HepG2 (cell line): ENCODE measurements around the gene CHI3L1. TPM values are rescaled to one million over a fixed set of nuclear protein-coding genes. Genes with fewer than 3 reads are reported as not detected.

Source experiments
- ATAC-seq: fragments of 200-7000 bp; cut with Tn5 transposase; 3 replicates; pipeline ENCODE4 v1.9.1; 2020; ENCODE audit warnings: mild to moderate bottlenecking, moderate library complexity
- BruUV-seq: library from RNA; stranded (reverse); fragments of 400-500 nt; replicated peaks from 2 replicates; lab custom pipeline; 2021; lab: Mats Ljungman, UMichigan
- CTCF ChIA-PET: fragments of 300-600 bp; formaldehyde crosslinking; extraction: SDS; loops from one replicate; lab custom pipeline; 2021; ENCODE audit warnings: low total read pairs, inconsistent platforms, low intra/inter-chr PET ratio; lab: Yijun Ruan, JAX
- POLR2A ChIA-PET: fragments of 350-600 bp; sonication (Branson Sonifier 250); formaldehyde crosslinking; loops from one replicate; lab custom pipeline; 2020; ENCODE audit warnings: antibody characterized with exemption, inconsistent platforms; lab: Yijun Ruan, JAX
- DNase-seq: peaks from one replicate; pipeline ENCODE4 v3.0.0-alpha.2; 2015; ENCODE audit warnings: low spot score
- FAIRE-seq: peaks from 3 replicates; lab custom pipeline; 2011; peaks lifted over from hg19 to GRCh38; lab: Jason Lieb, UNC
- H2AFZ ChIP-seq: one replicate; pipeline ENCODE4 v1.6.1; 2011; ENCODE audit warnings: low read length, inconsistent platforms
- H3K27ac ChIP-seq: fragments of 300-600 bp; 3 replicates; pipeline ENCODE4 v1.8.0; 2011; ENCODE audit warnings: mixed run types, mild to moderate bottlenecking, mixed read lengths, low read length, inconsistent platforms; ENCODE audit not compliant: insufficient read depth; ENCODE audit errors: extremely low read length
- H3K27me3 ChIP-seq, 2 experiments: fragments of 200-600 bp in 1 of 2; 2 replicates in 1 of 2; 3 replicates in 1 of 2; pipeline versions ENCODE4 v1.6.0 to v1.8.0; 2011; ENCODE audit warnings: low read length in 2 of 2, mild to moderate bottlenecking in 2 of 2, moderate library complexity in 2 of 2, inconsistent platforms in 1 of 2; ENCODE audit not compliant: insufficient read depth in 2 of 2, control insufficient read depth in 1 of 2
- H3K36me3 ChIP-seq, 2 experiments: fragments of 200-600 bp in 1 of 2; replicated peaks in 1 of 2; 2 replicates in 1 of 2; 3 replicates in 1 of 2; pipeline versions ENCODE4 v1.5.1 to v1.8.0; 2011; ENCODE audit warnings: low read length in 2 of 2, inconsistent platforms in 1 of 2; ENCODE audit not compliant: insufficient read depth in 2 of 2, control insufficient read depth in 1 of 2
- H3K4me1 ChIP-seq: 2 replicates; pipeline ENCODE4 v1.5.1; 2012; ENCODE audit warnings: low read length, inconsistent platforms; ENCODE audit not compliant: insufficient read depth
- H3K4me2 ChIP-seq: 2 replicates; pipeline ENCODE4 v1.6.0; 2011; ENCODE audit warnings: low read depth, low read length, inconsistent platforms
- H3K4me3 ChIP-seq, 3 experiments: fragments of 200-600 bp in 1 of 3; sonication (generic), shearing (Covaris generic) in 1 of 3; replicated peaks in 1 of 3; 2 replicates each; pipeline ENCODE4 v1.5.1; 2011 to 2016; ENCODE audit warnings: low read length in 3 of 3, inconsistent platforms in 2 of 3, low read depth in 2 of 3, mild to moderate bottlenecking in 2 of 3, control low read depth in 1 of 3, mixed read lengths in 1 of 3; ENCODE audit not compliant: insufficient read depth in 1 of 3
- H3K79me2 ChIP-seq: one replicate; pipeline ENCODE4 v1.6.1; 2011; ENCODE audit warnings: low read length, inconsistent platforms; ENCODE audit not compliant: insufficient read depth
- H3K9ac ChIP-seq: 2 replicates; pipeline ENCODE4 v1.6.0; 2011; ENCODE audit warnings: mild to moderate bottlenecking, low read depth, low read length, inconsistent platforms; ENCODE audit not compliant: insufficient read depth
- H3K9me3 ChIP-seq: 2 replicates; pipeline ENCODE4 v1.5.1; 2012; ENCODE audit warnings: mild to moderate bottlenecking, low read length
- H4K20me1 ChIP-seq: 2 replicates; pipeline ENCODE4 v1.6.0; 2011; ENCODE audit warnings: inconsistent platforms, mild to moderate bottlenecking, low read length, moderate library complexity; ENCODE audit not compliant: insufficient read depth
- CEBPG ChIP-seq: IDR thresholded peaks from 2 replicates; pipeline ENCODE4 v1.6.1; 2016
- KAT7 ChIP-seq: IDR thresholded peaks from 2 replicates; pipeline ENCODE4 v1.6.1; 2018; ENCODE audit warnings: borderline replicate concordance, missing compliant biosample characterization
- KDM5B ChIP-seq: sonication (generic); formaldehyde crosslinking; IDR thresholded peaks from 2 replicates; pipeline ENCODE4 v1.4.0; 2020; ENCODE audit warnings: missing genetic modification reagents, mild to moderate bottlenecking, borderline replicate concordance
- MAFK ChIP-seq, 2 experiments: IDR thresholded peaks in 1 of 2; conservative IDR thresholded peaks in 1 of 2; 2 replicates each; pipeline ENCODE4 v1.6.1; 2011; ENCODE audit warnings: improper control_type of control experiment in 2 of 2, low read length in 2 of 2
- NR0B2 ChIP-seq: sonication (generic); formaldehyde crosslinking; IDR thresholded peaks from 2 replicates; pipeline ENCODE4 v1.4.0; 2020; ENCODE audit warnings: mild to moderate bottlenecking, missing genetic modification reagents
- SALL2 ChIP-seq: sonication (generic); formaldehyde crosslinking; IDR thresholded peaks from 2 replicates; pipeline ENCODE4 v1.8.1; 2023; ENCODE audit warnings: mild to moderate bottlenecking, missing genetic modification reagents, inconsistent platforms
- SRSF1 ChIP-seq: fragments of 200-400 bp; formaldehyde crosslinking; optimal IDR thresholded peaks from 2 replicates; pipeline ENCODE3; 2017; ENCODE audit warnings: mild to moderate bottlenecking, low read depth, low read length, moderate library complexity
- TAF1 ChIP-seq: sonication (generic); formaldehyde crosslinking; IDR thresholded peaks from 2 replicates; pipeline ENCODE4 v1.4.0; 2020; ENCODE audit warnings: missing genetic modification reagents
- TMF1 ChIP-seq: sonication (generic); formaldehyde crosslinking; IDR thresholded peaks from 2 replicates; pipeline ENCODE4 v1.8.1; 2022; ENCODE audit warnings: low read depth, missing genetic modification reagents
- USF2 ChIP-seq, 2 experiments: sonication (generic) in 1 of 2; formaldehyde crosslinking in 1 of 2; IDR thresholded peaks; 2 replicates each; pipeline versions ENCODE4 v1.5.1 to v1.6.1; 2011 to 2020; ENCODE audit warnings: borderline replicate concordance in 1 of 2, low read depth in 1 of 2, low read length in 1 of 2, mild to moderate bottlenecking in 1 of 2, missing genetic modification reagents in 1 of 2, moderate library complexity in 1 of 2
- ZBTB20 ChIP-seq: sonication (generic); formaldehyde crosslinking; IDR thresholded peaks from 2 replicates; pipeline ENCODE4 v1.8.1; 2023; ENCODE audit warnings: missing genetic modification reagents, low read depth, mild to moderate bottlenecking, borderline replicate concordance
- ZBTB26 ChIP-seq: IDR thresholded peaks from 2 replicates; pipeline ENCODE4 v1.6.1; 2016; ENCODE audit warnings: missing compliant biosample characterization, missing genetic modification reagents, borderline replicate concordance
- ZNF431 ChIP-seq: sonication (generic); formaldehyde crosslinking; IDR thresholded peaks from 2 replicates; pipeline ENCODE4 v1.9.0; 2022; ENCODE audit warnings: missing genetic modification reagents, low read depth, mild to moderate bottlenecking, borderline replicate concordance
- ZNF563 ChIP-seq: sonication (generic); formaldehyde crosslinking; IDR thresholded peaks from 2 replicates; pipeline ENCODE4 v1.8.0; 2022; ENCODE audit warnings: mild to moderate bottlenecking, moderate library complexity, missing genetic modification reagents
- ZNF879 ChIP-seq: sonication (generic); formaldehyde crosslinking; IDR thresholded peaks from 2 replicates; pipeline ENCODE4 v1.8.1; 2023; ENCODE audit warnings: missing genetic modification reagents
- WGBS: methylation state at CpG from one replicate; pipeline ENCODE4 v1.1.6; 2017; ENCODE audit warnings: low lambda C conversion rate; 5-methylcytosine and 5-hydroxymethylcytosine counted together
- in situ Hi-C: cut with HindIII; loops from 2 replicates; pipeline ENCODE4 v1.10.0; 2017; ENCODE audit warnings: low pct_unique_long_range_greater_than_20kb; ENCODE audit not compliant: extremely low pct_ligation_motif_present
- intact Hi-C: fragments of 100-400 bp; cut with micrococcal nuclease; formaldehyde crosslinking; loops from one replicate; pipeline ENCODE4 v1.10.0; 2022; ENCODE audit not compliant: unreplicated experiment
- polyA plus RNA-seq, 8 experiments: library from polyadenylated mRNA; depleted of rRNA in 3 of 8; stranded (reverse) in 7 of 8; unstranded in 1 of 8; fragments of >200 nt; fragmentation: Illumina TruSeq in 4 of 8; extraction: Trizol in 4 of 8; gene quantifications; 2 replicates each; pipeline versions ENCODE4 v1.2.1 to v1.2.3, GENCODE V29; 2011 to 2016; ENCODE audit warnings: low read depth in 4 of 8, missing spikeins in 1 of 8, mixed read lengths in 1 of 8; ENCODE audit not compliant: insufficient read depth in 1 of 8
- total RNA-seq, 5 experiments: library from RNA; depleted of rRNA; stranded (reverse); fragments of >200 nt; fragmentation: Illumina TruSeq; extraction: Trizol; gene quantifications; 2 replicates each; pipeline ENCODE4 v1.2.3, GENCODE V29; 2016; ENCODE audit warnings: low read depth in 1 of 5

Gene CHI3L1
- total and polyA plus RNA-seq, 2 of the 13 experiments (the other 11 are each of a cell fraction or from before 2014, with no cell fraction given), result 0.09 to 0.13 TPM

- in situ Hi-C loops, result no loop called here
These were observed 37.2 kb downstream of the CHI3L1 start for GRCh38 chr1:203149188-203149840.

GRCh38 chr1:203148579-203148978 lies 37.9 kb downstream of the CHI3L1 start:
- CTCF ChIA-PET, result no interaction called here
- 66% methylated on average over 12 of the region's 12 CpGs for WGBS
- H3K79me2 ChIP-seq, result no peaks in the 10 kb centered on the region
- DNase-seq (no peak), ATAC-seq (no peak), FAIRE-seq (no peak)
- H3K4me1 ChIP-seq, result 0 out of 2 replicates have a peak, but pooled peaks cover 6% of the 10 kb centered on the region
- H3K4me2 ChIP-seq, result no peak overlapping the region
- no peak overlapping the region for H3K27ac ChIP-seq
- no peak overlapping the region for H3K9ac ChIP-seq
- intact Hi-C loops (no loop called here), in situ Hi-C loops (no loop called here)
- no TSS peak for BruUV-seq
- POLR2A ChIA-PET, result no interaction called here
- H2AFZ ChIP-seq, result no peak overlapping the region
- H3K4me3 ChIP-seq, result no peak overlapping the region
- no peaks in the 10 kb centered on the region for H4K20me1 ChIP-seq
- H3K27me3 ChIP-seq, result peaks cover 2 to 21% of the 10 kb centered on the region in 2 experiments; a peak in 4 of 5 replicates
- no peaks in the 10 kb centered on the region for H3K9me3 ChIP-seq
- H3K36me3 ChIP-seq, result no peaks in the 10 kb centered on the region
- TF ChIP-seq KDM5B (CRISPR knock-in tag) (no peak), NR0B2 (CRISPR knock-in tag) (no peak), ZBTB26 (CRISPR knock-in tag) (no peak), USF2 (IDR thresholded peaks at IDR 0.05; ENCODE audit: low read depth, low read length) (no peak), USF2 (CRISPR knock-in tag; IDR thresholded peaks at IDR 0.05; ENCODE audit: borderline replicate concordance) (no peak), SALL2 (CRISPR knock-in tag) (no peak), MAFK (conservative IDR thresholded peaks at IDR 0.05 in 1 of 2, IDR thresholded peaks at IDR 0.05 in 1 of 2; ENCODE audit: low read length in 2 of 2) (no peak), ZBTB20 (CRISPR knock-in tag) (no peak)

More at GRCh38 chr1:203149188-203149840, 37.2 kb downstream of the CHI3L1 start:
- no TSS peak for BruUV-seq
- Histone ChIP-seq H3K4me2 (no peak overlapping the region), H2AFZ (no peak overlapping the region), H3K9me3 (no peaks in the 10 kb centered on the region), H3K36me3 (no peaks in the 10 kb centered on the region), H3K4me3 (no peak overlapping the region), H3K27ac (no peak overlapping the region), H3K4me1 (0 out of 2 replicates have a peak, but pooled peaks cover 6% of the 10 kb centered on the region), H4K20me1 (no peaks in the 10 kb centered on the region), H3K27me3 (peaks cover 2 to 29% of the 10 kb centered on the region in 2 experiments; a peak in 4 of 5 replicates), H3K79me2 (no peaks in the 10 kb centered on the region), H3K9ac (no peak overlapping the region)
- intact Hi-C loops, result no loop called here
- FAIRE-seq (no peak), DNase-seq (no peak), ATAC-seq (no peak)
- TF ChIP-seq SRSF1 (no peak), ZNF431 (CRISPR knock-in tag) (no peak), KAT7 (CRISPR knock-in tag) (no peak), ZNF879 (CRISPR knock-in tag) (no peak), TMF1 (CRISPR knock-in tag) (no peak), TAF1 (CRISPR knock-in tag) (no peak), CEBPG (CRISPR knock-in tag) (no peak), ZNF563 (no peak)
- ChIA-PET CTCF (no interaction called here), POLR2A (no interaction called here)
- WGBS, result 53% methylated on average over 5 of the region's 7 CpGs
